ENCODE measurements around the gene LRPPRC.

DNA sequence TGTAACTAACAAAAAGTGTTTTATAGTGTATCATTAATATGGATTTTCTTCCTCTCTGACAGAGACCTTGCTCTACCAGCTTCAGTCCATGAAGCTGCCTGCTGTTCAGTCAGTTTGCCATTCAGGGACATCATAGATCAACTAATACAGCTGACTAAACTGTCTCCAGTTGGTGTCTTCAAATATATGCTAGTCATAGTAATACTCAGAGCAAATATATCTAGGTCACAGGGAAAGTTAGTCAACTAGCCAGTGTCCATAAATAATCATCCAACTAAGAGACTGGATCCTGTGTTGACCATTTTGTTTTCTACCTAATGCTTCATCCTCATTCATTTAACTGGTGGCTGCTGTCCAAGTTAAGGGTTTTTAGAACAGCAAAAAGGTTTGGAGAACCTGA, 38.2 kb upstream of the LRPPRC start:
- TF ChIP-seq CTCF (IDR thresholded peaks at IDR 0.05; ENCODE audit: insufficient read depth, low read length, poor library complexity, severe bottlenecking) (no peak), EZH2phosphoT487 (conservative IDR thresholded peaks at IDR 0.05; ENCODE audit: low read length) (no peak)
